Activated naive CD8-positive, alpha-beta T cell treated with anti-CD3 and anti-CD28 coated beads, Interleukin-2, amount 10 ng/mL, durations not matched to agents 7 days and 5 days (primary cell): Measurements from ENCODE around the gene CREB3L2. TPM values are rescaled to one million over a fixed set of nuclear protein-coding genes. Genes with fewer than 3 reads are reported as not detected.

ENCODE experiments used
- ATAC-seq: fragments of 150-1000 bp; cut with Tn5 transposase; one replicate; pipeline ENCODE4 v1.10.0; 2021; ENCODE audit warnings: low read depth, moderate library complexity
- POLR2A ChIA-PET: fragments of 350-600 bp; sonication (Branson Sonifier 250); formaldehyde crosslinking; loops from one replicate; lab custom pipeline; 2021; ENCODE audit warnings: antibody characterized with exemption; lab: Charles Lee
- DNase-seq: peaks from one replicate; pipeline ENCODE4 v3.0.0; 2021
- H3K27ac Mint-ChIP-seq: one replicate; pipeline ENCODE4 v1.8.0; 2022; ENCODE audit warnings: mild to moderate bottlenecking, mixed read lengths
- H3K27me3 Mint-ChIP-seq: one replicate; pipeline ENCODE4 v1.8.0; 2022; ENCODE audit warnings: mild to moderate bottlenecking, moderate library complexity, mixed read lengths
- H3K36me3 Mint-ChIP-seq: one replicate; pipeline ENCODE4 v1.8.0; 2021; ENCODE audit warnings: mild to moderate bottlenecking, mixed read lengths
- H3K4me1 Mint-ChIP-seq: one replicate; pipeline ENCODE4 v1.8.0; 2021; ENCODE audit warnings: mixed read lengths
- H3K4me3 Mint-ChIP-seq: one replicate; pipeline ENCODE4 v1.8.0; 2022; ENCODE audit warnings: mild to moderate bottlenecking, moderate library complexity, mixed read lengths
- H3K9me3 Mint-ChIP-seq: one replicate; pipeline ENCODE4 v1.8.0; 2021; ENCODE audit warnings: mixed read lengths
- total RNA-seq, 2 experiments: library from RNA; stranded (reverse); gene quantifications; one replicate each; pipeline ENCODE4 v1.2.3, GENCODE V29; 2021

Gene CREB3L2
- total RNA-seq, 2 experiments from 2014 or later = 20.6 to 25.4 TPM

DNA sequence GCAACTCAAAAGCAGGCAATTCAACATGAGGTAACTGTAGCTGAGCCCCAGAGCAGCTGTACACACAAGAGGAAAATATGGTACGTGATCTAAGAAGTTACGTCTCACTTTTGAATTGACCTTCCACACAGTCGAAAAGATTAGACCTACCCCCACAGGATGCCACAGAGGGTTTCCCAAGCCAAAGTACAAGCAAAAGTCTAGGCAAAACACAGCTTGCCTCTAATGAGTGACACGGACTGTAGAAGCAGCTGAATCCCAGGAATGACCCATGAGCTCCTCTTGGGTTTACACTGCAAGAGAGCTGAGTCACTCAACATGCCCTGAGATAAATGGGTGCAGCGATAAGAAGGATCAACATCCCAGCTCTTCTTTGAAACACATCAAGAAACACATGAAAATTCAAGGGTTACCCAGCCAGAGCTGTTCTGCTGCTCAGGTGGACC lies 9.8 kb downstream of the CREB3L2 start:
- DNase-seq (no peak), ATAC-seq (no peak)
- Mint-ChIP-seq H3K9me3 (no peaks in the 10 kb centered on the region), H3K27me3 (no peaks in the 10 kb centered on the region), H3K4me3 (no peak overlapping the region), H3K4me1 (peaks cover 33% of the 10 kb centered on the region), H3K36me3 (peaks cover 8% of the 10 kb centered on the region), H3K27ac (no peak overlapping the region)
- POLR2A ChIA-PET = interaction anchor here (1.2 kb wide), 1 partner anchor 9 kb away, joined by 6 read pairs; the partner anchor contains the start of gene CREB3L2

GRCh38 chr7:137990251-137990941 lies 11.5 kb downstream of the CREB3L2 start:
- Mint-ChIP-seq H3K36me3 (peaks cover 2% of the 10 kb centered on the region), H3K27ac (no peak overlapping the region), H3K4me3 (no peak overlapping the region), H3K27me3 (no peaks in the 10 kb centered on the region), H3K9me3 (no peaks in the 10 kb centered on the region), H3K4me1 (peaks cover 22% of the 10 kb centered on the region)
- ATAC-seq = no peak
- POLR2A ChIA-PET = no interaction called here
- DNase-seq = no peak

DNA sequence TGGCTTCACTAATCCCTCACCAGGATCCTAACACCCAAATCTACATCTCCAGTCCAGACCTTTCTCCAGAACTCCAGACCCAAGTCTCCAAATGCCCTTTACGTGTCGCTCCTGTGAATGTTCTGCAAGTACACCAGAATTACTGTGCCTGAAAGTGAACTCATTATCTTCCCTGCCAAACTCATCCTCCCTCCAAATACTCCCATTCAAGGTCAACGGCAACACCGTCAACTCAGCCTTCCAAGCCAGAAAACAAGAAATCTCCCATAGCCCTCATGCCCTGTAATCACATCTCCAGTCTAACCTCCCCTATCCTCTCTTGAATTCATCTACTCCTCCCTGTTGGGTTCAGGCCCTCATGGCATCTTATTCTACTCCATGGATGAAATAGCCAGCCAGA lies 12.3 kb downstream of the CREB3L2 start:
- Mint-ChIP-seq H3K27me3 (no peaks in the 10 kb centered on the region), H3K36me3 (peaks cover 2% of the 10 kb centered on the region), H3K4me3 (no peak overlapping the region), H3K4me1 (peaks cover 22% of the 10 kb centered on the region), H3K27ac (no peak overlapping the region), H3K9me3 (no peaks in the 10 kb centered on the region)
- ATAC-seq = no peak
- no peak for DNase-seq
- POLR2A ChIA-PET = no interaction called here

- DNase-seq = no peak
- Mint-ChIP-seq H3K9me3 (peaks cover 2% of the 10 kb centered on the region), H3K4me3 (no peak overlapping the region), H3K27ac (no peak overlapping the region), H3K27me3 (no peaks in the 10 kb centered on the region), H3K4me1 (peaks cover 22% of the 10 kb centered on the region), H3K36me3 (peaks cover 2% of the 10 kb centered on the region)
- POLR2A ChIA-PET = no interaction called here
- ATAC-seq = no peak
Observed at GRCh38 chr7:137989094-137989493, 12.8 kb downstream of the CREB3L2 start.

DNA sequence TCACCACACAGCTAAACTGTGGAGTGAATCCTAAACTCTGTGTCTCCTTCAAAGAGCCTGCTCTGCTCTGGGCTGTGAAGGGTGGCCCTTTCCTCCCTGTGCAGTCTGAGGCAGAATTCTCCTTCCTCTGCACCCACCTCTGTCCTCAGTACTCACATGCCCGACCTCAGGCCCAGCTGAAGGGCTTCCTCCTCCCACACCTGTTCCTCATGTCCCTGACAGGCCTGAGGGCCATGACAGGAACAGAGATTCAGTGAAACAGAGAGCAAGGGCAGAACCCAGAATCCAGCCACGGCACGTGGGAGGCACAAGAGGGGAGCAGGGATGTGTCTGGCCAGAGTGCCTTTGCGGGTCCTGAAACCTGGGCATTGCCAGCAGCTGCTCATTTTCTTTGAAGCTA lies 13.9 kb downstream of the CREB3L2 start:
- no peaks in the 10 kb centered on the region for H3K27me3 Mint-ChIP-seq
- POLR2A ChIA-PET = no interaction called here
- DNase-seq (no peak), ATAC-seq (peak; percentile 39)
- H3K4me1 Mint-ChIP-seq = peaks cover 19% of the 10 kb centered on the region
- no peak overlapping the region for H3K4me3 Mint-ChIP-seq
- peaks cover 3% of the 10 kb centered on the region for H3K9me3 Mint-ChIP-seq
- peak overlapping the region; percentile 63 for H3K27ac Mint-ChIP-seq
- H3K36me3 Mint-ChIP-seq = peaks cover 6% of the 10 kb centered on the region

DNA sequence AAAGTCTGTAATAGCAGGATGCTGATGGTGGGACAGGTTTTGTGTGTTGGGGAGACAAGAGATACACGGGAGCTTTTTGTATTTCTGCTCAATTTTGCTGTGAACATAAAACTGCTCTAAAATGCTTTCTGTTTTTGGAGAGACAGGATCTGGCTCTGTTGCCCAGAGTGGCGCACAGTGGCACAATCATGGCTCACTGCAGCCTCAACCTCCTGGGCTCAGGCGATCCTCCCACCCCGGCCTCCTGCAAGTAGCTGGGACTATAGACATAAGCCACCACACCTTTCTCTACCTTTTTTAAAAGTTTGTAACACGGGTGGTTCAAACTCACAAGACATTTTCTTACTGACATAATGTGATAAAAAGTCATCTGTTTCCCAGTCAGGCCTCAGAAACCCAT lies 14.3 kb downstream of the CREB3L2 start:
- H3K4me3 Mint-ChIP-seq = no peak overlapping the region
- no peak overlapping the region for H3K27ac Mint-ChIP-seq
- ATAC-seq (no peak), DNase-seq (no peak)
- H3K9me3 Mint-ChIP-seq = peaks cover 6% of the 10 kb centered on the region
- H3K36me3 Mint-ChIP-seq = peaks cover 9% of the 10 kb centered on the region
- H3K27me3 Mint-ChIP-seq = no peaks in the 10 kb centered on the region
- POLR2A ChIA-PET = no interaction called here
- H3K4me1 Mint-ChIP-seq = peaks cover 15% of the 10 kb centered on the region

- peaks cover 12% of the 10 kb centered on the region for H3K36me3 Mint-ChIP-seq
Observed at GRCh38 chr7:137987018-137987349, 14.9 kb downstream of the CREB3L2 start.

GRCh38 chr7:137986252-137987017 lies 15.5 kb downstream of the CREB3L2 start:
- POLR2A ChIA-PET = no interaction called here
- Mint-ChIP-seq H3K27me3 (no peaks in the 10 kb centered on the region), H3K9me3 (peaks cover 8% of the 10 kb centered on the region), H3K4me3 (no peak overlapping the region), H3K4me1 (peaks cover 10% of the 10 kb centered on the region), H3K27ac (no peak overlapping the region), H3K36me3 (peaks cover 12% of the 10 kb centered on the region)
- ATAC-seq (no peak), DNase-seq (no peak)

More at GRCh38 chr7:137987018-137987349, 14.9 kb downstream of the CREB3L2 start:
- ATAC-seq (no peak), DNase-seq (no peak)
- H3K9me3 Mint-ChIP-seq = peaks cover 8% of the 10 kb centered on the region
- H3K27ac Mint-ChIP-seq = no peak overlapping the region
- POLR2A ChIA-PET = no interaction called here
- H3K4me3 Mint-ChIP-seq = no peak overlapping the region
- H3K27me3 Mint-ChIP-seq = no peaks in the 10 kb centered on the region
- H3K4me1 Mint-ChIP-seq = peaks cover 12% of the 10 kb centered on the region

GRCh38 chr7:137985897-137986251 lies 16.0 kb downstream of the CREB3L2 start:
- POLR2A ChIA-PET = no interaction called here
- Mint-ChIP-seq H3K27ac (no peak overlapping the region), H3K9me3 (peaks cover 9% of the 10 kb centered on the region), H3K36me3 (peaks cover 15% of the 10 kb centered on the region), H3K4me1 (peaks cover 10% of the 10 kb centered on the region), H3K27me3 (no peaks in the 10 kb centered on the region), H3K4me3 (no peak overlapping the region)
- DNase-seq = no peak
- ATAC-seq = no peak

GRCh38 chr7:137985253-137985896 lies 16.5 kb downstream of the CREB3L2 start:
- no peak overlapping the region for H3K27ac Mint-ChIP-seq
- peaks cover 10% of the 10 kb centered on the region for H3K4me1 Mint-ChIP-seq
- no peak for DNase-seq
- ATAC-seq = no peak
- H3K9me3 Mint-ChIP-seq = peaks cover 9% of the 10 kb centered on the region
- no peak overlapping the region for H3K4me3 Mint-ChIP-seq
- no peaks in the 10 kb centered on the region for H3K27me3 Mint-ChIP-seq
- H3K36me3 Mint-ChIP-seq = peaks cover 17% of the 10 kb centered on the region
- POLR2A ChIA-PET = no interaction called here

- Mint-ChIP-seq H3K9me3 (peaks cover 9% of the 10 kb centered on the region), H3K4me1 (peaks cover 10% of the 10 kb centered on the region), H3K36me3 (peaks cover 19% of the 10 kb centered on the region), H3K4me3 (no peak overlapping the region), H3K27me3 (no peaks in the 10 kb centered on the region), H3K27ac (no peak overlapping the region)
- POLR2A ChIA-PET = no interaction called here
- ATAC-seq (no peak), DNase-seq (no peak)
Observed at GRCh38 chr7:137984181-137985041, 17.5 kb downstream of the CREB3L2 start.

GRCh38 chr7:137983323-137984008 lies 18.4 kb downstream of the CREB3L2 start:
- POLR2A ChIA-PET = no interaction called here
- peaks cover 10% of the 10 kb centered on the region for H3K4me1 Mint-ChIP-seq
- no peak for DNase-seq
- peaks cover 19% of the 10 kb centered on the region for H3K36me3 Mint-ChIP-seq
- ATAC-seq = no peak
- H3K9me3 Mint-ChIP-seq = peaks cover 9% of the 10 kb centered on the region
- no peaks in the 10 kb centered on the region for H3K27me3 Mint-ChIP-seq
- no peak overlapping the region for H3K27ac Mint-ChIP-seq
- H3K4me3 Mint-ChIP-seq = no peak overlapping the region
